BLaER1 treated with 17β-estradiol and CSF1 and Interleukin-3, amounts not matched to agents 10 nM and 100 nM (cell line): ENCODE measurements around the gene NPW.

Experiments used
- H3K27ac ChIP-seq, 11 experiments: shearing (Covaris generic); formaldehyde crosslinking; 2 replicates each; pipeline ENCODE4 v1.8.1; 2022
- H3K27me3 ChIP-seq, 11 experiments: shearing (Covaris generic); formaldehyde crosslinking; 2 replicates each; pipeline ENCODE4 v1.8.1; 2022
- H3K36me3 ChIP-seq, 11 experiments: shearing (Covaris generic); formaldehyde crosslinking; 2 replicates each; pipeline ENCODE4 v1.8.1; 2022
- H3K4me1 ChIP-seq, 10 experiments: shearing (Covaris generic); formaldehyde crosslinking; 2 replicates each; pipeline ENCODE4 v1.8.1; 2022
- H3K4me2 ChIP-seq, 11 experiments: shearing (Covaris generic); formaldehyde crosslinking; 2 replicates each; pipeline ENCODE4 v1.8.1; 2022
- H3K4me3 ChIP-seq, 10 experiments: shearing (Covaris generic); formaldehyde crosslinking; 2 replicates each; pipeline ENCODE4 v1.8.1; 2022
- H3K9ac ChIP-seq, 11 experiments: shearing (Covaris generic); formaldehyde crosslinking; 2 replicates each; pipeline ENCODE4 v1.8.1; 2022
- H3K9me3 ChIP-seq, 11 experiments: shearing (Covaris generic); formaldehyde crosslinking; replicated peaks in 1 of 11; 2 replicates each; pipeline ENCODE4 v1.8.1; 2022
- H4K20me1 ChIP-seq, 11 experiments: shearing (Covaris generic); formaldehyde crosslinking; 2 replicates each; pipeline ENCODE4 v1.8.1; 2022
- Cebpa-rat ChIP-seq, 11 experiments: shearing (Covaris generic); IDR thresholded peaks; 2 replicates each; pipeline ENCODE4 v1.8.1; 2022

Gene NPW

GRCh38 chr16:2019518-2019920, at the start of gene NPW:
NPW (plus strand) TSS chr16:2019785.
- no peaks in the 10 kb centered on the region for H3K36me3 ChIP-seq
- peaks cover 34 to 50% (median 45%) of the 10 kb centered on the region in 11 experiments for H3K27me3 ChIP-seq
- peak within 1 kb of the TSS; percentile 21 to 70 (median 62); a peak in 20 of 22 replicates for H3K9ac ChIP-seq
- H3K4me3 ChIP-seq = peak within 1 kb of the TSS; percentile 29 to 64 (median 50); a peak in 19 of 20 replicates
- no peaks in the 10 kb centered on the region for H3K9me3 ChIP-seq
- H3K4me2 ChIP-seq = peak within 1 kb of the TSS; percentile 71 to 88 (median 79)
- peak within 1 kb of the TSS in 8 of 11 experiments; percentile 24 to 67 (median 52); a peak in 16 of 22 replicates for H3K27ac ChIP-seq
- H4K20me1 ChIP-seq = peaks cover 0 to 5% (median 0%) of the 10 kb centered on the region in 11 experiments; a peak in 3 of 22 replicates
- H3K4me1 ChIP-seq = peaks cover 41 to 68% (median 53%) of the 10 kb centered on the region in 10 experiments
- no peak for TF ChIP-seq Cebpa-rat (IDR thresholded peaks at IDR 0.05)

- TF ChIP-seq Cebpa-rat (IDR thresholded peaks at IDR 0.05) = no peak
- Histone ChIP-seq H3K27ac (peak within 1 kb of the TSS; percentile 85 to 96 (median 90)), H3K27me3 (no peaks in the 10 kb centered on the region), H3K9me3 (no peaks in the 10 kb centered on the region), H4K20me1 (peaks cover 0 to 50% (median 35%) of the 10 kb centered on the region in 11 experiments; a peak in 17 of 22 replicates), H3K9ac (peak within 1 kb of the TSS; percentile 85 to 96 (median 91)), H3K4me1 (peaks cover 23 to 28% (median 26%) of the 10 kb centered on the region in 10 experiments), H3K4me2 (peak within 1 kb of the TSS; percentile 97 to 100 (median 99)), H3K4me3 (peak within 1 kb of the TSS; percentile 85 to 98 (median 97)), H3K36me3 (peaks cover 29 to 42% (median 33%) of the 10 kb centered on the region in 11 experiments)
These were observed 47.6 kb upstream of the NPW start, which contains the start of gene TBL3 for GRCh38 chr16:1971796-1972489. TBL3 (plus strand) TSS chr16:1972053; CDS start chr16:1972165, 112 bp downstream.

DNA sequence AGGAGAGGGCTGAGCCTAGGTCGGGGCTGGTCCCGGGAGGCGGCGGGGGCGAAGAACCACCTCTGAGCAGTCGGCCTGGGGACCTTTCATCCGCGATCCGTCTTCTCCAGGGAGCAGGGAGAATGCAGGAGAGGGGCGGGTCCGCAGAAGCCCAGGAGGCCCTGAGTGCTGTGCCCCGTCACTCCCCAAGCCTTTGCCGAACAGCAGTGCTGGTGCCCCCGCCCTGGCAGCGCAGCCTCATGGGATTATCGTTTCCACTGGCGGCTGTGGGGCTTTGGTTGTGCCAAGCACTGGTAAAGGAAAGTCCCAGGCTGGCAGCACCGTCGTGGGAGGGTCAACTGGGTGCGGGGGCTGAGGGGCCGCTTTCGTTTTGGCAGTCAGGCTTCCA, 47.1 kb upstream of the NPW start:
- H3K9me3 ChIP-seq = no peaks in the 10 kb centered on the region
- H3K4me1 ChIP-seq = peaks cover 23 to 28% (median 26%) of the 10 kb centered on the region in 10 experiments
- peak overlapping the region; percentile 96 to 100 (median 99) for H3K4me2 ChIP-seq
- peak overlapping the region; percentile 85 to 98 (median 97) for H3K4me3 ChIP-seq
- peaks cover 34 to 42% (median 36%) of the 10 kb centered on the region in 11 experiments for H3K36me3 ChIP-seq
- peak overlapping the region; percentile 85 to 96 (median 91) for H3K9ac ChIP-seq
- peaks cover 0 to 53% (median 37%) of the 10 kb centered on the region in 11 experiments; a peak in 17 of 22 replicates for H4K20me1 ChIP-seq
- no peak for TF ChIP-seq Cebpa-rat (IDR thresholded peaks at IDR 0.05)
- H3K27me3 ChIP-seq = peaks cover 0 to 1% (median under 1%) of the 10 kb centered on the region in 11 experiments; a peak in 5 of 22 replicates
- peak overlapping the region; percentile 85 to 96 (median 90) for H3K27ac ChIP-seq

- peaks cover 45 to 53% (median 47%) of the 10 kb centered on the region in 11 experiments for H3K36me3 ChIP-seq
- H3K4me2 ChIP-seq = peak overlapping the region; percentile 96 to 100 (median 99)
- peaks cover 7 to 13% (median 11%) of the 10 kb centered on the region in 11 experiments for H3K27me3 ChIP-seq
- H3K27ac ChIP-seq = no peak overlapping the region
- peak overlapping the region; percentile 85 to 96 (median 91); a peak in 19 of 22 replicates for H3K9ac ChIP-seq
- peak overlapping the region in 9 of 10 experiments; percentile 85 to 98 (median 97); a peak in 12 of 20 replicates for H3K4me3 ChIP-seq
- TF ChIP-seq Cebpa-rat (IDR thresholded peaks at IDR 0.05) = no peak
- H3K4me1 ChIP-seq = peaks cover 23 to 28% (median 26%) of the 10 kb centered on the region in 10 experiments
- peaks cover 0 to 64% (median 49%) of the 10 kb centered on the region in 11 experiments; a peak in 19 of 22 replicates for H4K20me1 ChIP-seq
- no peaks in the 10 kb centered on the region for H3K9me3 ChIP-seq
These were observed 46.0 kb upstream of the NPW start for GRCh38 chr16:1973461-1974156.

DNA sequence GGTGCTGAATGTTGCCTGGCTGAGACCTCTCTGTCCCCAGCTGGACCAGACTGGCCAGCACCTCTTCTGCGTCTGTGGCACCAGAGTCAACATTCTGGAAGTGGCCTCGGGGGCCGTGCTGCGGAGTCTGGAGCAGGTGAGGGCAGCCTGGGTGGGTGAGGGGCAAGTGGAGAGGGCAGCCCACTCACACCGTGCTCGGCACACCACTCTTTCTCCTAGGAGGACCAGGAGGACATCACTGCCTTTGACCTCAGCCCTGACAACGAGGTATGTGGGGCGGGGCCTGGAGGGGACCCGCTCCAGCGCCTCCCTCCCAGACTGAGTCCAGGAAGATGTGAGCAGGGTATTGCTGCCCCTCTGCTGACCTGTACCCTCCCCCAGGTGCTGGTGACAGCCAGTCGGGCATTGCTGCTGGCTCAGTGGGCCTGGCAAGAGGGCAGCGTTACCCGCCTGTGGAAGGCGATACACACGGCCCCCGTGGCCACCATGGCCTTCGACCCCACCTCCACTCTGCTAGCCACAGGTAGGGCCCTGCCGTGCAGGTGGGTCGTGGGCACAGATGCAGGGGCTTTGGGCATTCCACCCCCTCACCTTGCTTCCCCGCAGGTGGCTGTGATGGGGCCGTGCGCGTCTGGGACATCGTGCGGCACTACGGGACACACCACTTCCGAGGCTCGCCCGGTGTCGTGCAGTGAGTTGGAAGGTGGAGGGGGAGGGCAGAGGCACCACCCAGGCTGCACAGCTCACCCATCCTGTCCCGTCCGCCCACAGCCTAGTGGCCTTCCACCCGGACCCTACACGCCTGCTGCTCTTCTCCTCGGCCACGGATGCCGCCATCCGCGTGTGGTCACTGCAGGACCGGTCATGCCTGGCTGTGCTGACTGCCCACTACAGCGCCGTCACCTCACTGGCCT, 45.2 kb upstream of the NPW start:
- TF ChIP-seq Cebpa-rat (IDR thresholded peaks at IDR 0.05) = no peak
- Histone ChIP-seq H3K4me3 (no peak overlapping the region), H3K27me3 (peaks cover 15 to 21% (median 19%) of the 10 kb centered on the region in 11 experiments), H3K4me2 (no peak overlapping the region; a peak in 1 of 22 replicates), H3K27ac (no peak overlapping the region), H3K9me3 (no peaks in the 10 kb centered on the region), H4K20me1 (peaks cover 0 to 72% (median 57%) of the 10 kb centered on the region in 11 experiments; a peak in 19 of 22 replicates), H3K4me1 (peaks cover 23 to 30% (median 26%) of the 10 kb centered on the region in 10 experiments), H3K9ac (0 out of 22 replicates have a peak overlapping the region, but pooled peaks of 1 of the 11 experiments have one; percentile 92), H3K36me3 (peaks cover 52 to 61% (median 55%) of the 10 kb centered on the region in 11 experiments)

DNA sequence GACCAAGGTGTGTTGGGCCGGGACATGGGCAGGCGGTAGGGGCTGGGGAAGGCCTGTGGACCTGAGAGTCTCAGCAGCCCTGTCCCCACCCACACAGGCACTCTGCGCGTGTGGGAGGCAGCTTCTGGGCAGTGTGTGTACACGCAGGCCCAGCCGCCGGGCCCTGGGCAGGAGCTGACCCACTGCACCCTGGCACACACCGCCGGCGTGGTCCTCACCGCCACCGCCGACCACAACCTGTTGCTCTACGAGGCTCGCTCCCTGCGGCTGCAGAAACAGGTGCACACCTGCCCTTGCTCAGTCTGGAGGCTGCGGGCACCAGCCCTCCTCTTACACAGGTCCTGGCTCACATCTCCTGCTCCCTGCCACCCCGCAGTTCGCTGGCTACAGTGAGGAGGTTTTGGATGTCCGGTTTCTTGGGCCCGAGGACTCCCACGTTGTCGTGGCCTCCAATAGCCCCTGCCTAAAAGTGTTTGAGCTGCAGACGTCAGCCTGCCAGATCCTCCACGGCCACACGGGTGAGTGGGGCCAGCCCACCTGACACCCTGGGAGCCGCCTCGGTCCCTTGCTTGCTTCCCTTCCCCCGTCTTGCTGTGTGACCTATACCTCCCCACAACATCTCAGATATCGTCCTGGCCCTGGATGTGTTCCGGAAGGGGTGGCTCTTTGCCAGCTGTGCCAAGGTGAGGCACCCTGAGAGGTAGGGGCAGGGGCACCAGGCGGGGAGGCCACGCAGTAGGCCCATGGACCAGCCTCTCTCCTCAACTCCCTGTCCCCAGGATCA, 44.0 kb upstream of the NPW start:
- no peak overlapping the region for H3K4me3 ChIP-seq
- peaks cover 54 to 65% (median 57%) of the 10 kb centered on the region in 11 experiments for H3K36me3 ChIP-seq
- no peak overlapping the region for H3K4me2 ChIP-seq
- H3K27ac ChIP-seq = no peak overlapping the region
- H3K9me3 ChIP-seq = no peaks in the 10 kb centered on the region
- peaks cover 19 to 37% (median 24%) of the 10 kb centered on the region in 10 experiments for H3K4me1 ChIP-seq
- no peak overlapping the region for H3K9ac ChIP-seq
- H4K20me1 ChIP-seq = peaks cover 0 to 84% (median 69%) of the 10 kb centered on the region in 11 experiments; a peak in 19 of 22 replicates
- H3K27me3 ChIP-seq = peaks cover 27 to 33% (median 31%) of the 10 kb centered on the region in 11 experiments
- TF ChIP-seq Cebpa-rat (IDR thresholded peaks at IDR 0.05) = no peak

DNA sequence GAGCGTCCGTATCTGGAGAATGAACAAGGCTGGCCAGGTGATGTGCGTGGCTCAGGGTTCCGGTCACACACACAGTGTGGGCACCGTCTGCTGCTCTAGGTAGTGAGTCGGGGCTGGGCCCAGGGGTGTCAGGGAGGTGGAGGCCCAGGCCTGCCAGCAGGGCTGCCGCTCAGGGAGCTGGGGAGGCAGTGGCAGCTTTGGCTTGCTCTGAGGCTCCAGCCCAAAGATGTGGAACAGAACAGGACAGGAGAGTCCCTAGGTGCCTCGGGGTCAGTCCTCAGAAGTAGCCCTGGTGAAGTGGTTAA, 43.4 kb upstream of the NPW start:
- no peak overlapping the region for H3K4me2 ChIP-seq
- H3K4me1 ChIP-seq = peaks cover 14 to 32% (median 18%) of the 10 kb centered on the region in 10 experiments
- H3K36me3 ChIP-seq = peaks cover 54 to 65% (median 57%) of the 10 kb centered on the region in 11 experiments
- H3K9me3 ChIP-seq = no peaks in the 10 kb centered on the region
- no peak for TF ChIP-seq Cebpa-rat (IDR thresholded peaks at IDR 0.05)
- H3K4me3 ChIP-seq = no peak overlapping the region
- no peak overlapping the region for H3K9ac ChIP-seq
- peaks cover 32 to 38% (median 37%) of the 10 kb centered on the region in 11 experiments for H3K27me3 ChIP-seq
- H4K20me1 ChIP-seq = peaks cover 0 to 90% (median 74%) of the 10 kb centered on the region in 11 experiments; a peak in 19 of 22 replicates
- no peak overlapping the region for H3K27ac ChIP-seq
